Measurements from ENCODE around the gene RNF19B. TPM values are rescaled to one million over a fixed set of nuclear protein-coding genes. Genes with fewer than 3 reads are reported as not detected.

Gene RNF19B
- total RNA-seq, 2 donors from 2014 or later: 17.8 TPM

- Mint-ChIP-seq H3K4me1 (no peaks in the 10 kb centered on the region), H3K27ac (no peak overlapping the region), H3K9me3 (peaks cover 6% of the 10 kb centered on the region), H3K27me3 (ENCODE audit: insufficient read depth) (peaks cover 92% of the 10 kb centered on the region), H3K36me3 (ENCODE audit: low read depth) (no peaks in the 10 kb centered on the region), H3K4me3 (no peak overlapping the region)
- no peaks in the 10 kb centered on the region for H3K4me1 ChIP-seq (ENCODE audit: control insufficient read depth, insufficient read depth, low read length)
- no peak for DNase-seq
- no peak overlapping the region for H3K27ac ChIP-seq (ENCODE audit: low read depth, low read length)
- H3K9ac ChIP-seq (ENCODE audit: extremely low read depth, low read length, poor library complexity, severe bottlenecking): no peak overlapping the region
- H3K36me3 ChIP-seq (ENCODE audit: control insufficient read depth, insufficient read depth, low read length): no peaks in the 10 kb centered on the region
- H3K27me3 ChIP-seq (ENCODE audit: control insufficient read depth, insufficient read depth, low read length, poor library complexity, severe bottlenecking): peaks cover 70% of the 10 kb centered on the region
- WGBS, 2 experiments (ENCODE audit: insufficient coverage in 1 of 2, insufficient read length in 1 of 2): 85 to 100% methylated on average over 1 to 6 of the region's 6 CpGs
- H3K4me3 ChIP-seq (ENCODE audit: low read length): no peak overlapping the region
- H3K9me3 ChIP-seq (ENCODE audit: control insufficient read depth, low read length): no peaks in the 10 kb centered on the region
- no peak for TF ChIP-seq CTCF (conservative IDR thresholded peaks at IDR 0.05)
Observed at GRCh38 chr1:32894681-32895080, 69.9 kb downstream of the RNF19B start.

GRCh38 chr1:32894019-32894600, 70.5 kb downstream of the RNF19B start:
- Histone ChIP-seq H3K9ac (ENCODE audit: extremely low read depth, low read length, poor library complexity, severe bottlenecking) (no peak overlapping the region), H3K27me3 (ENCODE audit: control insufficient read depth, insufficient read depth, low read length, poor library complexity, severe bottlenecking) (peaks cover 70% of the 10 kb centered on the region), H3K4me3 (ENCODE audit: low read length) (no peak overlapping the region), H3K9me3 (ENCODE audit: control insufficient read depth, low read length) (no peaks in the 10 kb centered on the region), H3K36me3 (ENCODE audit: control insufficient read depth, insufficient read depth, low read length) (no peaks in the 10 kb centered on the region), H3K27ac (ENCODE audit: low read depth, low read length) (no peak overlapping the region), H3K4me1 (ENCODE audit: control insufficient read depth, insufficient read depth, low read length) (no peaks in the 10 kb centered on the region)
- Mint-ChIP-seq H3K4me3 (peak overlapping the region; percentile 53), H3K27ac (no peak overlapping the region), H3K36me3 (ENCODE audit: low read depth) (no peaks in the 10 kb centered on the region), H3K4me1 (no peaks in the 10 kb centered on the region), H3K9me3 (peaks cover 6% of the 10 kb centered on the region), H3K27me3 (ENCODE audit: insufficient read depth) (peaks cover 92% of the 10 kb centered on the region)
- 29 to 77% methylated on average over 1 to 5 of the region's 8 CpGs for WGBS, 2 experiments (ENCODE audit: insufficient coverage in 1 of 2, insufficient read length in 1 of 2)
- no peak for TF ChIP-seq CTCF (conservative IDR thresholded peaks at IDR 0.05)
- DNase-seq: peak; percentile 63

GRCh38 chr1:32893198-32894018, 71.2 kb downstream of the RNF19B start:
- H3K4me1 Mint-ChIP-seq: no peaks in the 10 kb centered on the region
- H3K27ac Mint-ChIP-seq: no peak overlapping the region
- peaks cover 70% of the 10 kb centered on the region for H3K27me3 ChIP-seq (ENCODE audit: control insufficient read depth, insufficient read depth, low read length, poor library complexity, severe bottlenecking)
- no peaks in the 10 kb centered on the region for H3K36me3 Mint-ChIP-seq (ENCODE audit: low read depth)
- WGBS, 2 experiments (ENCODE audit: insufficient coverage in 1 of 2, insufficient read length in 1 of 2): 0 to 8% methylated on average over 7 to 58 of the region's 58 CpGs
- peak overlapping the region; percentile 71 for H3K4me3 ChIP-seq (ENCODE audit: low read length)
- peak overlapping the region; percentile 53 for H3K4me3 Mint-ChIP-seq
- H3K9me3 ChIP-seq (ENCODE audit: control insufficient read depth, low read length): no peaks in the 10 kb centered on the region
- peaks cover 92% of the 10 kb centered on the region for H3K27me3 Mint-ChIP-seq (ENCODE audit: insufficient read depth)
- peak; percentile 85 for DNase-seq
- no peaks in the 10 kb centered on the region for H3K36me3 ChIP-seq (ENCODE audit: control insufficient read depth, insufficient read depth, low read length)
- H3K9me3 Mint-ChIP-seq: peaks cover 6% of the 10 kb centered on the region
- peak; percentile 47 for TF ChIP-seq CTCF (conservative IDR thresholded peaks at IDR 0.05)
- no peak overlapping the region for H3K9ac ChIP-seq (ENCODE audit: extremely low read depth, low read length, poor library complexity, severe bottlenecking)
- no peak overlapping the region for H3K27ac ChIP-seq (ENCODE audit: low read depth, low read length)
- H3K4me1 ChIP-seq (ENCODE audit: control insufficient read depth, insufficient read depth, low read length): no peaks in the 10 kb centered on the region
